Calu3 (cell line): ENCODE data around the gene RFC2. TPM values are rescaled to one million over a fixed set of nuclear protein-coding genes. Genes with fewer than 3 reads are reported as not detected.
"Not testable (repeated sequence)": the region's sequence is repeated elsewhere in the genome, so short reads cannot be mapped to it uniquely, and the experiment has no call there.

ENCODE experiments used
- BruUV-seq: library from RNA; stranded (reverse); fragments of 400-500 nt; replicated peaks from 2 replicates; lab custom pipeline; 2021; lab: Mats Ljungman, UMichigan
- CTCF ChIA-PET: fragments of 300-600 bp; sonication (Branson Sonifier 250); formaldehyde crosslinking; loops from one replicate; lab custom pipeline; 2022; ENCODE audit warnings: antibody characterized with exemption; lab: Charles Lee
- DNase-seq: peaks from one replicate; pipeline ENCODE4 v3.0.0; 2022
- H3K27ac Mint-ChIP-seq: one replicate; pipeline ENCODE4 v1.8.0; 2022; ENCODE audit warnings: mixed read lengths; ENCODE audit not compliant: unreplicated experiment
- H3K27me3 Mint-ChIP-seq: one replicate; pipeline ENCODE4 v1.8.0; 2022; ENCODE audit warnings: mixed read lengths; ENCODE audit not compliant: unreplicated experiment
- H3K36me3 Mint-ChIP-seq: one replicate; pipeline ENCODE4 v1.8.0; 2022; ENCODE audit warnings: mild to moderate bottlenecking, moderate library complexity, mixed read lengths; ENCODE audit not compliant: insufficient read depth, unreplicated experiment
- H3K4me1 Mint-ChIP-seq: one replicate; pipeline ENCODE4 v1.8.0; 2022; ENCODE audit warnings: mild to moderate bottlenecking, low read depth, mixed read lengths; ENCODE audit not compliant: unreplicated experiment
- H3K4me3 Mint-ChIP-seq: one replicate; pipeline ENCODE4 v1.8.0; 2022; ENCODE audit warnings: mild to moderate bottlenecking, low read depth, moderate library complexity, mixed read lengths; ENCODE audit not compliant: unreplicated experiment
- H3K9me3 Mint-ChIP-seq: one replicate; pipeline ENCODE4 v1.8.0; 2022; ENCODE audit warnings: low read depth, mixed read lengths; ENCODE audit not compliant: unreplicated experiment
- CTCF ChIP-seq: fragments of 200-600 bp; IDR thresholded peaks from one replicate; pipeline ENCODE4 v1.8.0; 2022; ENCODE audit warnings: antibody characterized with exemption; ENCODE audit not compliant: unreplicated experiment
- intact Hi-C: fragments of 100-400 bp; cut with micrococcal nuclease; formaldehyde crosslinking; loops from one replicate; pipeline ENCODE4 v1.10.0; 2022; ENCODE audit not compliant: unreplicated experiment
- total RNA-seq: library from RNA; stranded (reverse); gene quantifications from 2 replicates; pipeline ENCODE4 v1.2.3, GENCODE V29; 2022

Gene RFC2
- total RNA-seq, 1 experiment from 2014 or later, result 32.5 TPM

GRCh38 chr7:74262639-74263398 is 8.6 kb upstream of the RFC2 start:
- H3K4me1 Mint-ChIP-seq, result no peaks in the 10 kb centered on the region
- CTCF ChIA-PET, result no interaction called here

GRCh38 chr7:74258639-74259038 is 4.4 kb upstream of the RFC2 start:
- no peak for DNase-seq
- intact Hi-C loops, result no loop called here
- Mint-ChIP-seq H3K9me3 (no peaks in the 10 kb centered on the region), H3K27ac (no peak overlapping the region), H3K36me3 (peaks cover 18% of the 10 kb centered on the region), H3K27me3 (no peaks in the 10 kb centered on the region), H3K4me3 (no peak overlapping the region), H3K4me1 (no peaks in the 10 kb centered on the region)
- BruUV-seq, result no TSS peak
- CTCF ChIA-PET, result no interaction called here
- no peak for TF ChIP-seq CTCF

More at GRCh38 chr7:74262639-74263398, 8.6 kb upstream of the RFC2 start:
- no TSS peak for BruUV-seq
- no peak for TF ChIP-seq CTCF
- no peak for DNase-seq
- intact Hi-C loops, result no loop called here
- Mint-ChIP-seq H3K36me3 (no peaks in the 10 kb centered on the region), H3K27ac (no peak overlapping the region), H3K27me3 (no peaks in the 10 kb centered on the region), H3K4me3 (no peak overlapping the region), H3K9me3 (no peaks in the 10 kb centered on the region)

- CTCF ChIA-PET, result no interaction called here
- Mint-ChIP-seq H3K27ac (no peak overlapping the region), H3K36me3 (peaks cover 23% of the 10 kb centered on the region), H3K4me1 (no peaks in the 10 kb centered on the region), H3K4me3 (peak overlapping the region; percentile 17), H3K27me3 (no peaks in the 10 kb centered on the region), H3K9me3 (no peaks in the 10 kb centered on the region)
- no peak for DNase-seq
- no TSS peak for BruUV-seq
- no peak for TF ChIP-seq CTCF
- intact Hi-C loops, result no loop called here
Observed at GRCh38 chr7:74256491-74257408, 2.6 kb upstream of the RFC2 start.

- peak overlapping the region; percentile 95 for H3K4me3 Mint-ChIP-seq
- H3K36me3 Mint-ChIP-seq, result peaks cover 31% of the 10 kb centered on the region
- H3K27ac Mint-ChIP-seq, DNase-seq, H3K4me1 Mint-ChIP-seq, H3K27me3 Mint-ChIP-seq, intact Hi-C loops, BruUV-seq, H3K9me3 Mint-ChIP-seq, CTCF ChIA-PET: not testable (repeated sequence)
Observed at GRCh38 chr7:74255461-74255860, 1.3 kb upstream of the RFC2 start.
